Hepatocyte (in vitro differentiated cells): Measurements from ENCODE around the gene CHRNB4.

Experiments used
- CTCF ChIP-seq: fragments of 200-600 bp; sonication (generic); IDR thresholded peaks from 2 replicates; pipeline ENCODE4 v1.5.1; 2016; ENCODE audit warnings: antibody characterized with exemption, mild to moderate bottlenecking; ENCODE audit not compliant: poor library complexity
- EZH2 ChIP-seq: fragments of 200-600 bp; sonication (generic); IDR thresholded peaks from 2 replicates; pipeline ENCODE4 v1.6.1; 2016; ENCODE audit warnings: antibody characterized with exemption, mild to moderate bottlenecking, borderline replicate concordance
- EZH2phosphoT487 ChIP-seq: fragments of 200-600 bp; sonication (generic); IDR thresholded peaks from one replicate; pipeline ENCODE4 v1.6.1; 2018; ENCODE audit warnings: antibody characterized with exemption, mild to moderate bottlenecking, low read depth, moderate library complexity; ENCODE audit not compliant: unreplicated experiment, severe bottlenecking

DNA sequence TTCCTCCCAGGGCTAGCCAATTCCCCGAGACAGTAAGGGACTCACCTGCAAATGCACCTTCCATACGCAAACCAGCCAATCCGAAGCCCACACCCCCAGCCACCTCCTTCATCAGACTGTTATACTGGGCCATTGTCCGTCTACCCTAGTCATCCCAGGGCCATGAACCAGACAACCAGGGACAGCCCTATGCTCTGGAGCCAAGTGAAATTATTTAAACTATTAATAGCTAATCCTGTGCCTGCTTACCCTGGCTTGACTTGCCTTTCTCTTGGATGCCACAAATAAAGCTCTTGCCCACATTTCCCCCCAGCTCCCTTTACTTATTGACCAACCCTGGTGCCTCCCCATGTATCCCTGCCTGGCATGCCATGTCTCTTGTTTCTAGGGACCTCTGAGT lies 4.0 kb upstream of the CHRNB4 start:
- TF ChIP-seq CTCF (no peak), EZH2phosphoT487 (no peak), EZH2 (no peak)
